Stimulated activated CD4-positive, alpha-beta T cell treated with anti-CD3 and anti-CD28 coated beads, Interleukin-2, amount 100 ng/mL, for 48 hours (primary cell): Measurements from ENCODE around the gene ARID1A.
A peak's percentile ranks its signal among the peaks of the same experiment; 100 is the strongest.

Experiments used
- DNase-seq, 2 donors: peaks; one replicate each; pipeline ENCODE4 v3.0.0-alpha.2; 2020

ARID1A gene

DNA sequence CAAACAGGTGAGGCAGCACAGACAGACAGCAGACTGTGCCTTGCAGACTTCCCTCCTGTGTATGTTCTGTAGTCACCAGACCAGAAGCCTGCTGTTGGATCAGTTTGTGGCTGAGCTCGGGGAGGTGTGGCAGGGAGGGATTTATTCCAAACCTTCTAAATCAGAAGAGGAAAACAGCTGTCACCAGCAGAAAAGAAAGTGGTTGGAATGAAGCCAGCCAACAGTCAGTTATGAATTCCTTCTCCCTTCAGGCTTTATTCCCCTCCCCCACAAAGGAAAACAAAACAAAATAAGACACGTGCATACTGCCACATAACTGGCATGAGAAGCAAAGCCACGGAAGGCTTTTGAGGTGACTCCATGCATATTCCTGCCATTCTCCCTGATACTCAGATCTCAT is 72.9 kb downstream of the ARID1A start:
- DNase-seq = no peak

DNA sequence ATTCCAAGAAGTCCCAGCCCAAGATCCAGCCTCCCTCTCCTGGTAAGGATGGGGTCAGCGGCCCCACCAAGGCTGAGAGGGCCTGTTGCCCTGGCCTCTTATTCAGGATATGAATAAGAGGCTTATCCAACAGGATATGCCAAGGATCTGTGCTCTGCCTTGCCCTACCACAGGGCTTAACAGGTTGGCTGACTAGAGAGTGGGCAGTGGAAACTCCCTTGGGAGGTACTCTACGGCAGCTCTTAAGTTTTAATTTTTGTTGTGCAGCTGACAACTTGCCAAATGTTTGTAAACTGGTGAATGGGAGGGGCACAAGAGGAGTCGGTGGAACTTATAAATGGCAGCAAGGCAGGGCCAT is 75.4 kb downstream of the ARID1A start:
- no peak for DNase-seq

- no peak for DNase-seq
Observed at GRCh38 chr1:26771643-26772321, 76.0 kb downstream of the ARID1A start.

- no peak for DNase-seq
Observed at GRCh38 chr1:26772687-26773086, 76.9 kb downstream of the ARID1A start.

GRCh38 chr1:26774462-26774861 is 78.6 kb downstream of the ARID1A start:
- no peak for DNase-seq

- no peak for DNase-seq
Observed at GRCh38 chr1:26775666-26776065, 79.9 kb downstream of the ARID1A start.

GRCh38 chr1:26779098-26779668 is 83.4 kb downstream of the ARID1A start:
- DNase-seq = no peak

DNA sequence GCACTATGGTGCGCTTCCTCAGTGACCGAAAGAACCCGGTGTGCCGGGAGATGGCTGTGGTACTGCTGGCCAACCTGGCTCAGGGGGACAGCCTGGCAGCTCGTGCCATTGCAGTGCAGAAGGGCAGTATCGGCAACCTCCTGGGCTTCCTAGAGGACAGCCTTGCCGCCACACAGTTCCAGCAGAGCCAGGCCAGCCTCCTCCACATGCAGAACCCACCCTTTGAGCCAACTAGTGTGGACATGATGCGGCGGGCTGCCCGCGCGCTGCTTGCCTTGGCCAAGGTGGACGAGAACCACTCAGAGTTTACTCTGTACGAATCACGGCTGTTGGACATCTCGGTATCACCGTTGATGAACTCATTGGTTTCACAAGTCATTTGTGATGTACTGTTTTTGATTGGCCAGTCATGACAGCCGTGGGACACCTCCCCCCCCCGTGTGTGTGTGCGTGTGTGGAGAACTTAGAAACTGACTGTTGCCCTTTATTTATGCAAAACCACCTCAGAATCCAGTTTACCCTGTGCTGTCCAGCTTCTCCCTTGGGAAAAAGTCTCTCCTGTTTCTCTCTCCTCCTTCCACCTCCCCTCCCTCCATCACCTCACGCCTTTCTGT is 84.6 kb downstream of the ARID1A start:
- no peak for DNase-seq

GRCh38 chr1:26781206-26781825 is 85.5 kb downstream of the ARID1A start:
- DNase-seq = no peak

GRCh38 chr1:26782521-26783212 is 86.9 kb downstream of the ARID1A start:
- no peak for DNase-seq

GRCh38 chr1:26783646-26784022 is 87.8 kb downstream of the ARID1A start:
- DNase-seq = no peak

DNA sequence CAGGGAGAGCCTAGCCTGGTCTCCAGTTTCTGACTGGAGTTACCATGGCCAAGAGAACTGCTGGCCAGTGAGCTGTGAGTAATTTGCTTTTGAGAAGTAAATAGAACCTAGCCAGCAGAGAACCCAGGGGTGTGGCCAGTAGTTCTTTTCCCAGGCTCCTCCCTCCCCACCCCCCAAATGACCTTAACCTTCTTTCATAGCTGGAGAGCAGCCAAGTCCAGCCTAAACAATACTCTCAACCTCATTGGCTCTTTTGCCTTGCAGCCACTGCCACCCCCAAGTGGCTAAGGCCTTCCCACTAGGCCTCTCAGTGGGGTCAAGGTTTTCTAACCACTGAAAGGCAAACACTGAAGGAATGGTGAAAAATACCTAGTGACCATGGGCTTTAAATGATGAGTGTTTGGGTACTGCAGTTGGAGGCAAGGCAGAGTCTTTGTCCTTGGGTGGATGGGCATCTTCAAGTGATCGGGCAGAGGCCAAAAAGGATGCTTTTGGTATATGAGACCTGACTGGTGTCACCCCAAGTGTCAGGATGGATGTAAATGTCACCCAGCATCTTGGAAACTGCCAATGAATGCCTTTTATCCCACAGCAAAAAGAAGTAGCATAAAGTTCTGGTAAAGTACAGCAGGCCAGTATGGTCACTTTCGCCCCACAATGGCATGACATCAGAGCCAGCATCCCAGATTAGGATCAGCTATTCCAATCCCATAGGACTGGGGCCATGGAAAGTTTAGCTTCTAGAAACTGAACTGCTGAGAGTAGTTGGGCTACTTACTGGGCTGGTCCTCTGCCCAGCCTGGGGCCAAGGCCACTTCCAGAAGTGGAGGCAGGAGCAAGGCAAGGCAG is 88.4 kb downstream of the ARID1A start:
- DNase-seq = no peak

DNA sequence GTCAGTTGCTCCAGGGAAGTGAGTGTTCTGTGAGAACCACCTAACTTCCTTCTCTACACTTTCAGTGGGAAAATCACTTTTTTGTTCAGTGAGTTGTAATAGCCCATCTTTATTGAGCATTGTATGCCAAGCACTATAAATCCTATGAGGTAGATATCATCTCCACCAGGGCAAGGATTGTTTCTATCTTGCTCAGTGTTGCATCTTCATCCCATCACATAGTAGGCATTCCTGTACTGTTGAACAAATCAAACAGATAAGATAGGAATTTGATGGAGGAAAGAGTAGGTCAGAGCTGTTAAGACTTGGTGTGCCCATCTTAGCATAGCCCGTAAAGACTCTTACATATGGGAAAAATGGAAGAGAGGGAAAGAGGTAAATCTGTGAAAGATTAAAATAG is 89.1 kb downstream of the ARID1A start:
- DNase-seq = no peak

DNA sequence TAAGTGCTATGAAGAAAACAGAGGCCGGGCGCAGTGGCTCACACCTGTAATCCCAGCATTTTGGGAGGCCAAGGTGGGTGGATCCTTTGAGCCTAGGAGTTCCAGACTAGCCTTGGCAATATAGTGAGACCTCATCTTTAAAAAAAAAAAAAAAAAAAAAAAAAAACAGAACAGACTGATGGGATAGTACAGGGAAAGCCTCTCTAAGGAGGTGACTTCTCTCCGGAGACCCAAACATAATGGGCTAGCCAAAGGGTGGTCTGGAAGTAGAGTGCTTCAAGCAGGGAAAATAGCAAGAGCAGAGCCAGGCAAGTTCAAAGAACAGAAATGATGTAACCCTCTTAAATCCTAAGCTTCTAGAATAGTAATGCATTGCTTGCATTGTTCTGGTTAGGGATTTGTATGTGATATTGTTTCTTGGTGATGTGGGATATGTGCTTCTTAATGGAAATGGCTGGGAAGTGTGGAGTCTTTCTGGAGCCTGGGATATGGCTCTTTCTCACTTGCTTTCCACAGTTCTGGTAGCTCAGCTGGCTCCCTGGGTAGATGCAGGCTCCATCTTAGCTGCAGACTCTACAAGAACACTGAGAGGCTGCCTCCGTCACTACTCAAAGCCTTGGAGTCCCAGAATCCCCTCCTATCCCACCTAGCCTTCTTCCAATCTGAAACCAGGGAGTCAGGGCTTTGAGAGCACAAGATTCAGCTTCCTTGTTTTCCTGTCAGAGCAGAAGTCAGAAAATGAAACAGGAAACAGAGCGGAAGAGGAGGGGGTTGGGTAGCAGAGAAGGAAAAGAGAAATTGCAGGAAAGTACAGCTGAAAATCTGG is 90.0 kb downstream of the ARID1A start:
- DNase-seq = no peak

GRCh38 chr1:26786437-26787380 is 90.9 kb downstream of the ARID1A start:
- no peak for DNase-seq

DNA sequence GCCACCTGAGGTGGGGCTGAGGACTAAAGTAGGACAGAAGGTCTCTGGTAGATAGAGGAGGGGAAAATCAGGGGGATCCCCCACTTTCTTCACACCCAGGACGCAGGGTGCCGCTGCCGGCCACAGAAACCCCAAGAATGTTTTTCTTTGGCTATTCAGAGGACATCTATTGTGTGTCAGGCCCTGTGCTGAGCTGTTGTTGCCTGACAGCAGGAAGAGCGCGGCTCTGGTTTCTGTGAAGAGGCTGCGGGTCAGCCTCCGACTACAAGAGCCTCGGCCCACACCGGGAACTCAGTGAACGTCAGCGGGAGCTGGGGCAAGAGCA is 91.5 kb downstream of the ARID1A start:
- peak in 1 of 2 donors; percentile 53 for DNase-seq

DNA sequence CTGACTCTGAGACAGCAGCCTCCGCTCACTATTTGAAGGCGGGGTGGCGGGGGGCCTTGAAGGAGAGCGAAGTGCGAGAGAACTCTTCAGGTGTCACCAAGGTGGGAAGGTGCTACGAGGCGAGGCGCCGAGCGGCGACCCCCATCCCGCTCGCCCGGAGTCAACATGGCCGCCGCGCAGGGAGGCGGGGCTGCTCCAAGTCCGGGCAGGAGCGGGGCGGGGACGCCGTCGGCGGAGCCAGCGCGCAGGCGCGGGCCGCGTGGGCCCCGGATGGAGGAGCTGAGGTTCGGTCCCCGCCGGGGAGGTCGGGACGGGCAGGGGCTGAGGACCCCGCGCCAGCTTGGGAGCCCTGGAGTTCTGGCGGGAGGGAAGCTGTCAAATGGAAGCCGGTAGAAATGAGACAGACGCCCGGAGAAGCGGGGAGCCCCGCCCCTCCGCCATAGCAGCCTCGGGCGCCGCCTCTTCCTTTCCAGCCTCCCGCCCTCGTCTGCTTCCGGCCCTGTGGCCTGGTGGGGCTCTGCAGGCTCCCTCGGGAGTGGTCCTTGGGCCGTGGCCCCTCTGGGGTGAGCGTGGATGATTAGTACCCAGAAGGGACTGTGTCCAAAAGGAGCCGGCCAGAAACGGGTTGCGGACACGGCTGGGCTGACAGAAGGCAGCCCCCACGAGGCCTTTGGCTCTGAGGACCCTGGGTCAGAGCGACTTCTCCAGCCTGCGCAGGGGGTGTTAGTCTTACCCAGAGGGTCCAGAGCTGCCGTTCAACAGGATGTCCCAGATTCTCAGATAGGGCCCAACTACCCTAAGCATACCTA is 92.1 kb downstream of the ARID1A start, which contains the start of gene PIGV:
PIGV (plus strand) TSS at position 245 of the 809 bp plus-strand sequence. CDS start 2,866 bp downstream, outside the sequence.
- DNase-seq = peak; percentile 84 to 89

GRCh38 chr1:26788515-26788785 is 92.6 kb downstream of the ARID1A start:
- no peak for DNase-seq

- DNase-seq = peak; percentile 83 to 87
Observed at GRCh38 chr1:26788836-26789611, 93.2 kb downstream of the ARID1A start.
